Effector memory CD4-positive, alpha-beta T cell (primary cell): ENCODE data around the gene FNBP1L.
"Not testable (repeated sequence)": the region's sequence is repeated elsewhere in the genome, so short reads cannot be mapped to it uniquely, and the experiment has no call there.

ENCODE experiments used
- DNase-seq, 3 donors: peaks; one replicate each; pipeline ENCODE4 v3.0.0-alpha.2; 2020
- H3K27ac ChIP-seq: 2 replicates; pipeline ENCODE4 v1.7.0; 2013; ENCODE audit warnings: mild to moderate bottlenecking, low read length, moderate library complexity; ENCODE audit not compliant: insufficient read depth, poor library complexity, severe bottlenecking
- H3K27me3 ChIP-seq: replicated peaks from 2 replicates; pipeline ENCODE4 v1.7.0; 2013; ENCODE audit warnings: mild to moderate bottlenecking, low read length; ENCODE audit not compliant: insufficient read depth, control insufficient read depth, poor library complexity, severe bottlenecking
- H3K36me3 ChIP-seq: 2 replicates; pipeline ENCODE4 v1.7.0; 2013; ENCODE audit warnings: mild to moderate bottlenecking, low read length, moderate library complexity; ENCODE audit not compliant: control insufficient read depth, insufficient read depth
- H3K4me1 ChIP-seq: 2 replicates; pipeline ENCODE4 v1.7.0; 2013; ENCODE audit warnings: low read length, mild to moderate bottlenecking; ENCODE audit not compliant: control insufficient read depth, insufficient read depth, poor library complexity, severe bottlenecking
- H3K4me3 ChIP-seq: 2 replicates; pipeline ENCODE4 v1.7.0; 2013; ENCODE audit warnings: low read length, low read depth, mild to moderate bottlenecking; ENCODE audit not compliant: insufficient read depth, poor library complexity, severe bottlenecking
- H3K9me3 ChIP-seq: 2 replicates; pipeline ENCODE4 v1.7.0; 2013; ENCODE audit warnings: mild to moderate bottlenecking, low read length, moderate library complexity; ENCODE audit not compliant: control insufficient read depth

FNBP1L gene

GRCh38 chr1:93459126-93459525 lies 11.2 kb downstream of the FNBP1L start:
- Histone ChIP-seq H3K4me1 (no peaks in the 10 kb centered on the region), H3K4me3 (no peak overlapping the region), H3K27ac (no peak overlapping the region), H3K36me3 (no peaks in the 10 kb centered on the region), H3K27me3 (peaks cover under 1% of the 10 kb centered on the region), H3K9me3 (no peaks in the 10 kb centered on the region)
- no peak for DNase-seq

GRCh38 chr1:93461236-93461635 lies 13.3 kb downstream of the FNBP1L start:
- Histone ChIP-seq H3K9me3 (no peaks in the 10 kb centered on the region), H3K27ac (no peak overlapping the region), H3K27me3 (no peaks in the 10 kb centered on the region), H3K4me3 (no peak overlapping the region), H3K4me1 (no peaks in the 10 kb centered on the region), H3K36me3 (no peaks in the 10 kb centered on the region)
- no peak for DNase-seq

- Histone ChIP-seq H3K4me3 (no peak overlapping the region), H3K27me3 (no peaks in the 10 kb centered on the region)
- no peak for DNase-seq
Observed at GRCh38 chr1:93463960-93464359, 16.0 kb downstream of the FNBP1L start.

GRCh38 chr1:93465371-93466082 lies 17.6 kb downstream of the FNBP1L start:
- H3K4me1 ChIP-seq, H3K27ac ChIP-seq, DNase-seq, H3K36me3 ChIP-seq, H3K9me3 ChIP-seq, H3K4me3 ChIP-seq, H3K27me3 ChIP-seq: not testable (repeated sequence)

More at GRCh38 chr1:93463960-93464359, 16.0 kb downstream of the FNBP1L start:
- Histone ChIP-seq H3K27ac (no peak overlapping the region), H3K9me3 (no peaks in the 10 kb centered on the region), H3K4me1 (no peaks in the 10 kb centered on the region), H3K36me3 (no peaks in the 10 kb centered on the region)

- no peak overlapping the region for H3K4me3 ChIP-seq
- no peak for DNase-seq
- no peak overlapping the region for H3K27ac ChIP-seq
- no peaks in the 10 kb centered on the region for H3K27me3 ChIP-seq
- no peaks in the 10 kb centered on the region for H3K36me3 ChIP-seq
- no peaks in the 10 kb centered on the region for H3K4me1 ChIP-seq
- H3K9me3 ChIP-seq: no peaks in the 10 kb centered on the region
Observed at GRCh38 chr1:93467606-93468005, 19.7 kb downstream of the FNBP1L start.

DNA sequence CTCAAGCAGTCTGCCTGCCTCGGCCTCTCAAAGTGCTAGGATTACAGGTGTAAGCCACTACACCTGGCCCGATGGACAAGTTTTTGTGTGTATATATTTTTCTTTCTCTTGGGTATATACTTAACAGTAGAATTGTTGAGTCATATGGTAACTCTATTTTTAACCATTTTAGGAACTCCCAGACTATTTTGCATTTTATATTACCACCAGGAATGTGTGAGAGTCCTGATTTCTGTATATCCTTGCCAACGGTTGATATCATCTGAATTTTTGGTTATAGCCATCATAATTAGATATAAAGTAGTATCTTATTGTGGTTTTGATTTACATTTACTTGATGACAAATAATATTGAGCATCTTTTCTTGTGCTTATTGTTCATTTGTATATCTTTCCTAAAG lies 20.7 kb downstream of the FNBP1L start:
- H3K27me3 ChIP-seq: no peaks in the 10 kb centered on the region
- no peaks in the 10 kb centered on the region for H3K36me3 ChIP-seq
- no peaks in the 10 kb centered on the region for H3K9me3 ChIP-seq
- no peak overlapping the region for H3K27ac ChIP-seq
- no peak for DNase-seq
- no peak overlapping the region for H3K4me3 ChIP-seq
- H3K4me1 ChIP-seq: no peaks in the 10 kb centered on the region

DNA sequence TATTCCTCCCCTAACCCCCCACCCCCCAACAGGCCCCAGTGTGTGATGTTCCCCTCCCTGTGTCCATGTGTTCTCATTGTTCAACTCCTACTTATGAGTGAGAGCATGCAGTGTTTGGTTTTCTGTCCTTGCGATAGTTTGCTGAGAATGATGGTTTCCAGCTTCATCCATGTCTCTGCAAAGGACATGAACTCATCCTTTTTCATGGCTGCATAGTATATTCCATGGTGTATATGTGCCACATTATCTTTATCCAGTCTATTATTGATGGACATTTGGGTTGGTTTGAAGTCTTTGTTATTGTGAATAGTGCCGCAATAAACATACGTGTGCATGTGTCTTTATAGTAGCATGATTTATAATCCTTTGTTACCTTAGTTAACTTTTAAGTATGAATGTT lies 21.3 kb downstream of the FNBP1L start:
- not testable (repeated sequence) for H3K4me1 ChIP-seq, H3K4me3 ChIP-seq, DNase-seq, H3K27me3 ChIP-seq, H3K9me3 ChIP-seq, H3K36me3 ChIP-seq, H3K27ac ChIP-seq

DNA sequence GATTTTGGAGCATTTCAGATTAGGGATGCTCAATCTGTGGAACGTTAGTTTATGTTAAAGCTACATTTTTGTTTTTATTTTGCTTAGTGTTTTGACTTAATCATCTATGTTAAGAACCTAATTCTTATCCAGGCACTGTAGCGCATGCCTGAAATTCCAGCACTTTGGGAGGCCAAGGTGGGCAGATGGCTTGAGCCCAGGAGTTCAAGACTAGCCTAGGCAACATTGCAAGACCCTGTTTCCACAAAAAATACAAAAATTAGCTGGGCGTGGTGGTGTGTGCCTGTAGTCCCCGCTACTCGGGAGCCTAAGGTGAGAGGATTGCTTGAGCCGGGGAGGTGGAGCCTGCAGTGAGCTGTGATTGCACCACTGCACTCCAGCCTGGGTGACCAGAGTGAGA lies 23.4 kb downstream of the FNBP1L start:
- Histone ChIP-seq H3K4me3 (no peak overlapping the region), H3K36me3 (no peaks in the 10 kb centered on the region), H3K4me1 (no peaks in the 10 kb centered on the region), H3K27me3 (no peaks in the 10 kb centered on the region), H3K9me3 (no peaks in the 10 kb centered on the region), H3K27ac (no peak overlapping the region)
- DNase-seq: no peak

- no peaks in the 10 kb centered on the region for H3K4me1 ChIP-seq
- no peak for DNase-seq
Observed at GRCh38 chr1:93471911-93472310, 24.0 kb downstream of the FNBP1L start.

DNA sequence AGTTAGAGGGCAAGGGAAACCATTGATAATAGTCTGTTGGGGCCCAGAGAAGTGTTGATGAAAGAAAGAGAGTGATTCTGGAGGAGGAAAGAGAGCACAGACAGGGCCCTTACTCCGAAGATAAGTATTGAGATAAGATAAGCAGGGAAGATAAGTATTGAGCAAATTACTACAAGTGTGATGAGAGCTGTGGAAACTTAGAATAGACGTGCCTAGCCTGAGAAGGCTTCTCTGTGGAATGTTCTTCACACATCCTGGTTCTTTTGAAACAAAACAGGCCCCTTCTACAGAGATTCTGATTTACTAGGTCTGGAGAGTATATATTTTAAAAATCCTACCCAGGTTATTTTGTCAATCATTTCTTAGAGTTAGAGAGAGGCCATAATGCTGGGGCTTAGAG lies 26.4 kb downstream of the FNBP1L start:
- Histone ChIP-seq H3K27ac (no peak overlapping the region), H3K27me3 (no peaks in the 10 kb centered on the region), H3K36me3 (no peaks in the 10 kb centered on the region), H3K4me1 (no peaks in the 10 kb centered on the region), H3K9me3 (peaks cover 9% of the 10 kb centered on the region), H3K4me3 (no peak overlapping the region)
- DNase-seq: no peak

More at GRCh38 chr1:93471911-93472310, 24.0 kb downstream of the FNBP1L start:
- Histone ChIP-seq H3K9me3 (no peaks in the 10 kb centered on the region), H3K27me3 (no peaks in the 10 kb centered on the region), H3K4me3 (no peak overlapping the region), H3K36me3 (no peaks in the 10 kb centered on the region), H3K27ac (no peak overlapping the region)
